ENCODE measurements around the gene ACKR2.

The ACKR2 gene

DNA sequence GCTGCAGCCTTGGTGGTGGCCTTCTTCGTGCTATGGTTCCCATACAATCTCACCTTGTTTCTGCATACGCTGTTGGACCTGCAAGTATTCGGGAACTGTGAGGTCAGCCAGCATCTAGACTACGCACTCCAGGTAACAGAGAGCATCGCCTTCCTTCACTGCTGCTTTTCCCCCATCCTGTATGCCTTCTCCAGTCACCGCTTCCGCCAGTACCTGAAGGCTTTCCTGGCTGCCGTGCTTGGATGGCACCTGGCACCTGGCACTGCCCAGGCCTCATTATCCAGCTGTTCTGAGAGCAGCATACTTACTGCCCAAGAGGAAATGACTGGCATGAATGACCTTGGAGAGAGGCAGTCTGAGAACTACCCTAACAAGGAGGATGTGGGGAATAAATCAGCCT lies 56.0 kb downstream of the ACKR2 start:
- H3K4me2 ChIP-seq (ENCODE audit: low read length), result no peak overlapping the region
- no peaks in the 10 kb centered on the region for H4K20me1 ChIP-seq (ENCODE audit: control insufficient read depth, insufficient read depth, low read depth, low read length)
- H3K36me3 ChIP-seq (ENCODE audit: control insufficient read depth, low read length), result no peaks in the 10 kb centered on the region
- no peaks in the 10 kb centered on the region for H3K9me2 ChIP-seq (replicated peaks; ENCODE audit: control insufficient read depth, low read length)
- TF ChIP-seq, protein P1, sequence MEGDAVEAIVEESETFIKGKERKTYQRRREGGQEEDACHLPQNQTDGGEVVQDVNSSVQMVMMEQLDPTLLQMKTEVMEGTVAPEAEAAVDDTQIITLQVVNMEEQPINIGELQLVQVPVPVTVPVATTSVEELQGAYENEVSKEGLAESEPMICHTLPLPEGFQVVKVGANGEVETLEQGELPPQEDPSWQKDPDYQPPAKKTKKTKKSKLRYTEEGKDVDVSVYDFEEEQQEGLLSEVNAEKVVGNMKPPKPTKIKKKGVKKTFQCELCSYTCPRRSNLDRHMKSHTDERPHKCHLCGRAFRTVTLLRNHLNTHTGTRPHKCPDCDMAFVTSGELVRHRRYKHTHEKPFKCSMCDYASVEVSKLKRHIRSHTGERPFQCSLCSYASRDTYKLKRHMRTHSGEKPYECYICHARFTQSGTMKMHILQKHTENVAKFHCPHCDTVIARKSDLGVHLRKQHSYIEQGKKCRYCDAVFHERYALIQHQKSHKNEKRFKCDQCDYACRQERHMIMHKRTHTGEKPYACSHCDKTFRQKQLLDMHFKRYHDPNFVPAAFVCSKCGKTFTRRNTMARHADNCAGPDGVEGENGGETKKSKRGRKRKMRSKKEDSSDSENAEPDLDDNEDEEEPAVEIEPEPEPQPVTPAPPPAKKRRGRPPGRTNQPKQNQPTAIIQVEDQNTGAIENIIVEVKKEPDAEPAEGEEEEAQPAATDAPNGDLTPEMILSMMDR (IDR thresholded peaks at IDR 0.05; ENCODE audit: low read depth, low read length, poor library complexity, severe bottlenecking), result no peak
- TF ChIP-seq EZH2phosphoT487 (IDR thresholded peaks at IDR 0.05; ENCODE audit: borderline replicate concordance, low read length), result no peak
- H3K27me3 ChIP-seq (ENCODE audit: control insufficient read depth, low read length), result no peaks in the 10 kb centered on the region
- no peak overlapping the region for H3K27ac ChIP-seq (ENCODE audit: low read depth, low read length)
- no peak overlapping the region for H3K4me3 ChIP-seq (ENCODE audit: low read length)
- no peaks in the 10 kb centered on the region for H3K9me3 ChIP-seq (ENCODE audit: control insufficient read depth, insufficient read depth, low read length)
- H3K4me1 ChIP-seq (ENCODE audit: control insufficient read depth, low read length), result no peaks in the 10 kb centered on the region
- no peaks in the 10 kb centered on the region for H3K79me2 ChIP-seq (ENCODE audit: control insufficient read depth, low read length)
- no peaks in the 10 kb centered on the region for H3F3A ChIP-seq (ENCODE audit: control insufficient read depth, insufficient read depth)

DNA sequence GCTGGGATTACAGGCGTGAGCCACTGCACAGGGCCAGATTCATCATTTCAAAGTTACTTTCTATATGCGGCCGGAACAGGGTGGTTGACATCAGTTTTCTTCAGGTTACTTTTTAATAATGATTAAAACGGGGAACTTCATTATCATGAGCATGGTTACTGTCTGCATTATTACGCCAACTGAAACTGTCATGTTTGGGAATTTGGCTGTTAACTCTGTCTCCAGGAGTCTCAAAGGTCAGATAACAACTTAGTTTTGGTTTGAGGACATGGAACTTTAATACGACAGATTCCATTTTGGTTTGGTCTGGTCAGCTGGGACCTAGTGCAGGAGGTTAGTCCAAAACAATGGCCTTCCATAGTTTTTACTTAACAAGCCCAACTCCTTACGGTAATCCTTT lies 57.9 kb downstream of the ACKR2 start:
- Histone ChIP-seq H3K27me3 (ENCODE audit: control insufficient read depth, low read length) (no peaks in the 10 kb centered on the region), H3K4me1 (ENCODE audit: control insufficient read depth, low read length) (no peaks in the 10 kb centered on the region), H3F3A (ENCODE audit: control insufficient read depth, insufficient read depth) (no peaks in the 10 kb centered on the region), H4K20me1 (ENCODE audit: control insufficient read depth, insufficient read depth, low read depth, low read length) (no peaks in the 10 kb centered on the region), H3K79me2 (ENCODE audit: control insufficient read depth, low read length) (no peaks in the 10 kb centered on the region), H3K4me3 (ENCODE audit: low read length) (no peak overlapping the region), H3K27ac (ENCODE audit: low read depth, low read length) (no peak overlapping the region), H3K36me3 (ENCODE audit: control insufficient read depth, low read length) (no peaks in the 10 kb centered on the region), H3K4me2 (ENCODE audit: low read length) (no peak overlapping the region), H3K9me2 (replicated peaks; ENCODE audit: control insufficient read depth, low read length) (no peaks in the 10 kb centered on the region), H3K9me3 (ENCODE audit: control insufficient read depth, insufficient read depth, low read length) (no peaks in the 10 kb centered on the region)
- no peak for TF ChIP-seq EZH2phosphoT487 (IDR thresholded peaks at IDR 0.05; ENCODE audit: borderline replicate concordance, low read length)

DNA sequence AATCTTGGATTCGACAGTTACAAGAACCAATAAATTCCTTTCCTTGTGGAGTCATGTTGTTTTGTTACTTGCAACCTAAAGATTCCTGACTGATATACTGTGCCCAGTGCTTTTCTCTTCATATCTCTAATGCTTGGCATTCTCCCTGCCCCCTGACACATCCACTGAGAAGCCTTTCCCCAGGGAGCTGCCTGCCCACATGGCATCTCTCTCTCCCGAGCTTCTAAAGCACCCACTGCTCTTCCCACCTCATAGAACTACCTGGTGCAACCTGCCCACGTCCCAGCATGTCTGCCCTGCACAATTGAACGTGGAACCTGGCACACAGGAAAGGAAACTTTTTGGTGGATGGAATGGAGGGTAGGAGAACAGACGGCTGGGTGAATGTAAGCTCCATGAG lies 59.6 kb downstream of the ACKR2 start:
- H3K79me2 ChIP-seq (ENCODE audit: control insufficient read depth, low read length), result no peaks in the 10 kb centered on the region
- H3K27ac ChIP-seq (ENCODE audit: low read depth, low read length), result no peak overlapping the region
- H3K4me2 ChIP-seq (ENCODE audit: low read length), result no peak overlapping the region
- no peaks in the 10 kb centered on the region for H4K20me1 ChIP-seq (ENCODE audit: control insufficient read depth, insufficient read depth, low read depth, low read length)
- no peaks in the 10 kb centered on the region for H3K36me3 ChIP-seq (ENCODE audit: control insufficient read depth, low read length)
- H3K27me3 ChIP-seq (ENCODE audit: control insufficient read depth, low read length), result no peaks in the 10 kb centered on the region
- no peaks in the 10 kb centered on the region for H3K9me3 ChIP-seq (ENCODE audit: control insufficient read depth, insufficient read depth, low read length)
- TF ChIP-seq, protein P1 (IDR thresholded peaks at IDR 0.05; ENCODE audit: low read depth, low read length, poor library complexity, severe bottlenecking), result no peak
- no peak for TF ChIP-seq EZH2phosphoT487 (IDR thresholded peaks at IDR 0.05; ENCODE audit: borderline replicate concordance, low read length)
- H3K9me2 ChIP-seq (replicated peaks; ENCODE audit: control insufficient read depth, low read length), result no peaks in the 10 kb centered on the region
- no peaks in the 10 kb centered on the region for H3K4me1 ChIP-seq (ENCODE audit: control insufficient read depth, low read length)
- H3K4me3 ChIP-seq (ENCODE audit: low read length), result no peak overlapping the region
- no peaks in the 10 kb centered on the region for H3F3A ChIP-seq (ENCODE audit: control insufficient read depth, insufficient read depth)

DNA sequence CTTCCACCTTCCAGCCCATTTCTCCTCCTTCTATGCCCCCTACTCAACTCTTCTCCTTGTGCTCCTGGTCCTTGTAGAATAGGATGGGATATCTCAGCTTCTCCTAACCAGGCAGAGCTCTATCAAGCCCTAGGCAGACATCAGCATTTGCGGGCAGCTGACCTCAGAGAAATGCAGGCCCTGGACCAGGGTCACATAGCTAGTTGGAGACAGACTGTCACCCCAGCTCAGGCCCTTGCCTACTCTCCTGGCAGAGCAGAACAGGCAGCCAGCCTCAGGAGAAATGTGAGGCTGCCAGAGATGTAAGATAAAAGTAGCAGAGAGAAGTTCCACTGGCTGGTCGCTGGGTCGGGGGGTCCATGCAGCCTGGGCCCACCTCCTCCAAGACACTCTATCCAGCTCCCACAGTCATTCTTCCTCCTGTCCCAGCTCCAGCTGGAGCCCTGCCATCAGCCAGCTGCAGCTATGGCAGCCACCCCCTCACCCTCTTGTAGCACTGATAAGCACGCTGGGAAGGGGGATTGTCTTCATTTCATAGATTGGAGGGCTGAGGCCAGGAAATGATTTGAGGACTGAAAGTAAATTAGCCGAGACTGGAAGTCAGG lies 62.4 kb downstream of the ACKR2 start:
- H3K4me3 ChIP-seq (ENCODE audit: low read length), result no peak overlapping the region
- no peaks in the 10 kb centered on the region for H3K9me3 ChIP-seq (ENCODE audit: control insufficient read depth, insufficient read depth, low read length)
- H3K4me1 ChIP-seq (ENCODE audit: control insufficient read depth, low read length), result no peaks in the 10 kb centered on the region
- H3K27me3 ChIP-seq (ENCODE audit: control insufficient read depth, low read length), result no peaks in the 10 kb centered on the region
- no peak overlapping the region for H3K27ac ChIP-seq (ENCODE audit: low read depth, low read length)
- H3K4me2 ChIP-seq (ENCODE audit: low read length), result no peak overlapping the region
- H3F3A ChIP-seq (ENCODE audit: control insufficient read depth, insufficient read depth), result no peaks in the 10 kb centered on the region
- no peaks in the 10 kb centered on the region for H3K36me3 ChIP-seq (ENCODE audit: control insufficient read depth, low read length)
- H3K9me2 ChIP-seq (replicated peaks; ENCODE audit: control insufficient read depth, low read length), result no peaks in the 10 kb centered on the region
- H3K79me2 ChIP-seq (ENCODE audit: control insufficient read depth, low read length), result no peaks in the 10 kb centered on the region
- no peak for TF ChIP-seq EZH2phosphoT487 (IDR thresholded peaks at IDR 0.05; ENCODE audit: borderline replicate concordance, low read length)
- TF ChIP-seq, protein P1 (IDR thresholded peaks at IDR 0.05; ENCODE audit: low read depth, low read length, poor library complexity, severe bottlenecking), result no peak
- H4K20me1 ChIP-seq (ENCODE audit: control insufficient read depth, insufficient read depth, low read depth, low read length), result no peaks in the 10 kb centered on the region

Data from DOHH2 (cell line).